Activated CD4-positive, CD25-positive, alpha-beta regulatory T cell treated with anti-CD3 and anti-CD28 coated beads, Interleukin-2, amount 50 U/mL, for 16 hours (primary cell): ENCODE measurements around the gene PRR20D.
"Not testable (repeated sequence)": the region's sequence is repeated elsewhere in the genome, so short reads cannot be mapped to it uniquely, and the experiment has no call there.

ENCODE experiments used
- DNase-seq: peaks from one replicate; pipeline ENCODE4 v3.0.0-alpha.2; 2020; ENCODE audit warnings: low read depth, low spot score

PRR20D gene

GRCh38 chr13:57160332-57160731 is at the start of gene PRR20D:
Gene PRR20D (plus strand): TSS chr13:57160632. CDS start chr13:57161019, 387 bp downstream.
- not testable (repeated sequence) for DNase-seq

- DNase-seq: no peak
Measured at GRCh38 chr13:57114945-57115344, 45.5 kb upstream of the PRR20D start.

- DNase-seq: no peak
Measured at GRCh38 chr13:57123681-57124080, 36.8 kb upstream of the PRR20D start.

GRCh38 chr13:57128909-57129308 is 31.5 kb upstream of the PRR20D start:
- DNase-seq: no peak

GRCh38 chr13:57136093-57136492 is 24.3 kb upstream of the PRR20D start:
- DNase-seq: no peak

- DNase-seq: no peak
Measured at GRCh38 chr13:57137585-57137984, 22.8 kb upstream of the PRR20D start.

GRCh38 chr13:57138988-57139387 is 21.4 kb upstream of the PRR20D start:
- no peak for DNase-seq

GRCh38 chr13:57139781-57140180 is 20.7 kb upstream of the PRR20D start:
- not testable (repeated sequence) for DNase-seq

- DNase-seq: not testable (repeated sequence)
Measured at GRCh38 chr13:57140235-57140968, 20.0 kb upstream of the PRR20D start, which contains the start of gene PRR20A. Gene PRR20A (plus strand): TSS chr13:57140918. CDS start chr13:57141305, 387 bp downstream.

GRCh38 chr13:57147188-57147587 is 13.2 kb upstream of the PRR20D start, which contains the start of gene PRR20B:
Gene PRR20B (plus strand): TSS chr13:57147488. CDS start chr13:57147875, 387 bp downstream.
- DNase-seq: not testable (repeated sequence)

- not testable (repeated sequence) for DNase-seq
Measured at GRCh38 chr13:57148106-57148505, 12.3 kb upstream of the PRR20D start.

- not testable (repeated sequence) for DNase-seq
Measured at GRCh38 chr13:57153761-57154160, 6.7 kb upstream of the PRR20D start, which contains the start of gene PRR20C. Gene PRR20C (plus strand): TSS chr13:57154061. CDS start chr13:57154448, 387 bp downstream.

- DNase-seq: not testable (repeated sequence)
Measured at GRCh38 chr13:57166897-57167296, 6.5 kb downstream of the PRR20D start, which contains the start of gene PRR20E. Gene PRR20E (plus strand): TSS chr13:57167197. CDS start chr13:57167584, 387 bp downstream.

- no peak for DNase-seq
Measured at GRCh38 chr13:57191667-57192066, 31.2 kb downstream of the PRR20D start.

- no peak for DNase-seq
Measured at GRCh38 chr13:57212989-57213388, 52.6 kb downstream of the PRR20D start.
